Liver (tissue), 9 donors: ENCODE data around the gene CDK9. TPM values are rescaled to one million over a fixed set of nuclear protein-coding genes. Genes with fewer than 3 reads are reported as not detected.

Source experiments
- DNase-seq: peaks from one replicate; pipeline ENCODE4 v3.0.0-alpha.2; 2017; ENCODE audit warnings: low spot score
- H3K27ac ChIP-seq, 2 donors: one replicate each; pipeline ENCODE4 v1.7.0; 2013; ENCODE audit warnings: inconsistent platforms in 2 of 2, low read length in 2 of 2, control low read depth in 1 of 2, low read depth in 1 of 2, mild to moderate bottlenecking in 1 of 2
- H3K27me3 ChIP-seq, 4 donors: one replicate each; pipeline versions ENCODE4 v1.6.1 to v1.7.0; 2013; ENCODE audit warnings: low read length in 3 of 4, inconsistent platforms in 1 of 4, mild to moderate bottlenecking in 1 of 4, moderate library complexity in 1 of 4; ENCODE audit not compliant: control insufficient read depth in 4 of 4, insufficient read depth in 4 of 4
- H3K36me3 ChIP-seq, 4 donors: one replicate each; pipeline versions ENCODE4 v1.6.1 to v1.7.0; 2013; ENCODE audit warnings: low read length in 3 of 4, mild to moderate bottlenecking in 3 of 4, low read depth in 1 of 4, moderate library complexity in 1 of 4; ENCODE audit not compliant: control insufficient read depth in 4 of 4, insufficient read depth in 3 of 4
- H3K4me1 ChIP-seq, 4 donors: one replicate each; pipeline versions ENCODE4 v1.6.1 to v1.7.0; 2013; ENCODE audit warnings: low read length in 3 of 4, mild to moderate bottlenecking in 3 of 4, moderate library complexity in 1 of 4; ENCODE audit not compliant: control insufficient read depth in 4 of 4, insufficient read depth in 4 of 4
- H3K4me3 ChIP-seq, 3 donors: one replicate each; pipeline versions ENCODE4 v1.6.1 to v1.7.0; 2013; ENCODE audit warnings: low read length in 3 of 3, control low read depth in 1 of 3, low read depth in 1 of 3, mild to moderate bottlenecking in 1 of 3
- H3K9ac ChIP-seq, 2 donors: one replicate each; pipeline ENCODE4 v1.7.0; 2013; ENCODE audit warnings: low read length in 2 of 2, mild to moderate bottlenecking in 2 of 2, moderate library complexity in 2 of 2, control low read depth in 1 of 2, low read depth in 1 of 2
- H3K9me3 ChIP-seq, 4 donors: one replicate each; pipeline versions ENCODE4 v1.6.1 to v1.7.0; 2013; ENCODE audit warnings: low read length in 3 of 4; ENCODE audit not compliant: control insufficient read depth in 4 of 4
- CTCF ChIP-seq: fragments of 150-350 bp; IDR thresholded peaks from 2 replicates; pipeline ENCODE4 v1.5.1; 2017; ENCODE audit warnings: improper control_type of control experiment, low read depth, low read length; ENCODE audit not compliant: missing input control
- EGR1 ChIP-seq, 2 donors: IDR thresholded peaks; 2 replicates each; pipeline ENCODE4 v1.6.1; 2016 to 2018; ENCODE audit warnings: antibody characterized with exemption in 2 of 2, low read depth in 2 of 2
- FOXA1 ChIP-seq: IDR thresholded peaks from 2 replicates; pipeline ENCODE4 v1.6.1; 2016; ENCODE audit warnings: antibody characterized with exemption
- FOXA2 ChIP-seq: IDR thresholded peaks from 2 replicates; pipeline ENCODE4 v1.6.1; 2016; ENCODE audit warnings: antibody characterized with exemption
- GABPA ChIP-seq, 2 donors: IDR thresholded peaks in 1 of 2; conservative IDR thresholded peaks in 1 of 2; 2 replicates each; pipeline ENCODE4 v1.6.1; 2016; ENCODE audit warnings: antibody characterized with exemption in 2 of 2, mild to moderate bottlenecking in 1 of 2, moderate library complexity in 1 of 2
- HNF4A ChIP-seq, 2 donors: conservative IDR thresholded peaks; 2 replicates each; pipeline ENCODE4 v1.6.1; 2016; ENCODE audit warnings: antibody characterized with exemption in 2 of 2, mild to moderate bottlenecking in 2 of 2
- HNF4G ChIP-seq: IDR thresholded peaks from 2 replicates; pipeline ENCODE4 v1.6.1; 2016; ENCODE audit warnings: antibody characterized with exemption
- JUND ChIP-seq, 2 donors: IDR thresholded peaks; 2 replicates each; pipeline ENCODE4 v1.6.1; 2016; ENCODE audit warnings: antibody characterized with exemption in 2 of 2
- NR2F2 ChIP-seq: IDR thresholded peaks from 2 replicates; pipeline ENCODE4 v1.6.1; 2016; ENCODE audit warnings: antibody characterized with exemption
- RXRA ChIP-seq, 2 donors: IDR thresholded peaks; 2 replicates each; pipeline ENCODE4 v1.6.1; 2017 to 2018; ENCODE audit warnings: antibody characterized with exemption in 2 of 2, mild to moderate bottlenecking in 1 of 2
- SP1 ChIP-seq: IDR thresholded peaks from 2 replicates; pipeline ENCODE4 v1.6.1; 2018; ENCODE audit warnings: antibody characterized with exemption, mild to moderate bottlenecking
- TAF1 ChIP-seq: conservative IDR thresholded peaks from 2 replicates; pipeline ENCODE4 v1.6.1; 2016; ENCODE audit warnings: antibody characterized with exemption, mild to moderate bottlenecking
- WGBS: extraction: QIAGEN DNeasy Blood & Tissue Kit; methylation state at CpG from one replicate; pipeline ENCODE4 v1.1.7; 2013; 5-methylcytosine and 5-hydroxymethylcytosine counted together
- polyA plus RNA-seq, 2 donors: library from polyadenylated mRNA; stranded (reverse) in 1 of 2; unstranded in 1 of 2; fragments of 200-250 nt in 1 of 2; fragments of >200 nt in 1 of 2; fragmentation: Nextera tagmentation in 1 of 2; extraction: Ambion mirVana in 1 of 2; gene quantifications; one replicate each; pipeline versions ENCODE4 v1.2.1 to v1.2.3, GENCODE V29; 2013 to 2015
- total RNA-seq, 2 donors: library from RNA; depleted of rRNA; stranded (reverse); fragments of >200 nt; gene quantifications; one replicate each; pipeline ENCODE4 v1.2.3, GENCODE V29; 2014
- TF ChIP-seq, protein P1 (sequence below): IDR thresholded peaks from 2 replicates; pipeline ENCODE4 v1.6.1; 2016; ENCODE audit warnings: antibody characterized with exemption, mild to moderate bottlenecking
- TF ChIP-seq, protein P2 (sequence below): IDR thresholded peaks from 2 replicates; pipeline ENCODE4 v1.6.1; 2016; ENCODE audit warnings: antibody characterized with exemption
- TF ChIP-seq, protein P3 (sequence below): IDR thresholded peaks from 2 replicates; pipeline ENCODE4 v1.6.1; 2016; ENCODE audit warnings: antibody characterized with exemption
- TF ChIP-seq, protein P4 (sequence below): IDR thresholded peaks from 2 replicates; pipeline ENCODE4 v1.6.1; 2016; ENCODE audit warnings: antibody characterized with exemption
- donor health status: healthy.
- donor health status: healthy.
- donor health status: healthy.
- donor health status: healthy.
- donor health status: healthy.

The CDK9 gene
- total and polyA plus RNA-seq, 4 donors = 31.8 to 41.4 (median 36.8) TPM

- no peak overlapping the region for H3K27ac ChIP-seq
- H3K27me3 ChIP-seq = no peaks in the 10 kb centered on the region
- no peak overlapping the region for H3K4me3 ChIP-seq
- WGBS = 89% methylated on average over 19 of the region's 19 CpGs
- DNase-seq = no peak
- peaks cover 7 to 22% (median 12%) of the 10 kb centered on the region in 4 donors for H3K4me1 ChIP-seq
- H3K36me3 ChIP-seq = peaks cover 24 to 50% (median 25%) of the 10 kb centered on the region in 4 donors
- no peak overlapping the region for H3K9ac ChIP-seq
- TF ChIP-seq SP1 (no peak), GABPA (IDR thresholded peaks at IDR 0.05 in 1 of 2, conservative IDR thresholded peaks at IDR 0.05 in 1 of 2) (no peak), FOXA2 (no peak), FOXA1 (no peak), TAF1 (no peak), CTCF (no peak), EGR1 (IDR thresholded peaks at IDR 0.05; ENCODE audit: low read depth in 2 of 2) (no peak), NR2F2 (no peak), HNF4A (conservative IDR thresholded peaks at IDR 0.05) (no peak), JUND (IDR thresholded peaks at IDR 0.05) (no peak), HNF4G (no peak), RXRA (IDR thresholded peaks at IDR 0.05) (no peak)
- TF ChIP-seq, protein P1, sequence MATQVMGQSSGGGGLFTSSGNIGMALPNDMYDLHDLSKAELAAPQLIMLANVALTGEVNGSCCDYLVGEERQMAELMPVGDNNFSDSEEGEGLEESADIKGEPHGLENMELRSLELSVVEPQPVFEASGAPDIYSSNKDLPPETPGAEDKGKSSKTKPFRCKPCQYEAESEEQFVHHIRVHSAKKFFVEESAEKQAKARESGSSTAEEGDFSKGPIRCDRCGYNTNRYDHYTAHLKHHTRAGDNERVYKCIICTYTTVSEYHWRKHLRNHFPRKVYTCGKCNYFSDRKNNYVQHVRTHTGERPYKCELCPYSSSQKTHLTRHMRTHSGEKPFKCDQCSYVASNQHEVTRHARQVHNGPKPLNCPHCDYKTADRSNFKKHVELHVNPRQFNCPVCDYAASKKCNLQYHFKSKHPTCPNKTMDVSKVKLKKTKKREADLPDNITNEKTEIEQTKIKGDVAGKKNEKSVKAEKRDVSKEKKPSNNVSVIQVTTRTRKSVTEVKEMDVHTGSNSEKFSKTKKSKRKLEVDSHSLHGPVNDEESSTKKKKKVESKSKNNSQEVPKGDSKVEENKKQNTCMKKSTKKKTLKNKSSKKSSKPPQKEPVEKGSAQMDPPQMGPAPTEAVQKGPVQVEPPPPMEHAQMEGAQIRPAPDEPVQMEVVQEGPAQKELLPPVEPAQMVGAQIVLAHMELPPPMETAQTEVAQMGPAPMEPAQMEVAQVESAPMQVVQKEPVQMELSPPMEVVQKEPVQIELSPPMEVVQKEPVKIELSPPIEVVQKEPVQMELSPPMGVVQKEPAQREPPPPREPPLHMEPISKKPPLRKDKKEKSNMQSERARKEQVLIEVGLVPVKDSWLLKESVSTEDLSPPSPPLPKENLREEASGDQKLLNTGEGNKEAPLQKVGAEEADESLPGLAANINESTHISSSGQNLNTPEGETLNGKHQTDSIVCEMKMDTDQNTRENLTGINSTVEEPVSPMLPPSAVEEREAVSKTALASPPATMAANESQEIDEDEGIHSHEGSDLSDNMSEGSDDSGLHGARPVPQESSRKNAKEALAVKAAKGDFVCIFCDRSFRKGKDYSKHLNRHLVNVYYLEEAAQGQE = no peak
- TF ChIP-seq, protein P2, sequence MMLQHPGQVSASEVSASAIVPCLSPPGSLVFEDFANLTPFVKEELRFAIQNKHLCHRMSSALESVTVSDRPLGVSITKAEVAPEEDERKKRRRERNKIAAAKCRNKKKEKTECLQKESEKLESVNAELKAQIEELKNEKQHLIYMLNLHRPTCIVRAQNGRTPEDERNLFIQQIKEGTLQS = no peak
- TF ChIP-seq, protein P3, sequence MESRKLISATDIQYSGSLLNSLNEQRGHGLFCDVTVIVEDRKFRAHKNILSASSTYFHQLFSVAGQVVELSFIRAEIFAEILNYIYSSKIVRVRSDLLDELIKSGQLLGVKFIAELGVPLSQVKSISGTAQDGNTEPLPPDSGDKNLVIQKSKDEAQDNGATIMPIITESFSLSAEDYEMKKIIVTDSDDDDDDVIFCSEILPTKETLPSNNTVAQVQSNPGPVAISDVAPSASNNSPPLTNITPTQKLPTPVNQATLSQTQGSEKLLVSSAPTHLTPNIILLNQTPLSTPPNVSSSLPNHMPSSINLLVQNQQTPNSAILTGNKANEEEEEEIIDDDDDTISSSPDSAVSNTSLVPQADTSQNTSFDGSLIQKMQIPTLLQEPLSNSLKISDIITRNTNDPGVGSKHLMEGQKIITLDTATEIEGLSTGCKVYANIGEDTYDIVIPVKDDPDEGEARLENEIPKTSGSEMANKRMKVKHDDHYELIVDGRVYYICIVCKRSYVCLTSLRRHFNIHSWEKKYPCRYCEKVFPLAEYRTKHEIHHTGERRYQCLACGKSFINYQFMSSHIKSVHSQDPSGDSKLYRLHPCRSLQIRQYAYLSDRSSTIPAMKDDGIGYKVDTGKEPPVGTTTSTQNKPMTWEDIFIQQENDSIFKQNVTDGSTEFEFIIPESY = no peak
- TF ChIP-seq, protein P4, sequence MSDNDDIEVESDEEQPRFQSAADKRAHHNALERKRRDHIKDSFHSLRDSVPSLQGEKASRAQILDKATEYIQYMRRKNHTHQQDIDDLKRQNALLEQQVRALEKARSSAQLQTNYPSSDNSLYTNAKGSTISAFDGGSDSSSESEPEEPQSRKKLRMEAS = no peak
- no peaks in the 10 kb centered on the region for H3K9me3 ChIP-seq
Observed at GRCh38 chr9:127812936-127813675, 27.3 kb downstream of the CDK9 start.
